ENCODE data around the gene COLEC12.

DNA sequence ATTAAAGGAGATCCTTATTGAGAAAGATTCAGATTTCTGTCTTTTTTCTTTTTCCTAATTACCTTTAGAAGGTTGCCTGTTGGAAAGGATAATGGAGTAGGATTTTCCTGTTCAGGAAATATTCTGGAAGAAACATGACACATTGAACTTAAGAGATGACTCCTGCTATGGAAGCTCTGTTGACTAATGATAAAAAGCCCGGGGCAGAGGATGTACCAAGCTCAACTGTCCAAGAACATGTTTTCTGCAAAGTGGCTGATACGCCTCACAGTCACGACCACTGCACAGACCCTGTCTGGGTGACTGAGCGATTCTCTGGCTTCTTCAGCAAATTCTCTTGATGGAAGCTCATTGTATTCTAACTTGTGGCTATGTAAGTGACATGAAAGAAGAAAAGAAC, 146.5 kb downstream of the COLEC12 start:
- TF ChIP-seq, protein P1, sequence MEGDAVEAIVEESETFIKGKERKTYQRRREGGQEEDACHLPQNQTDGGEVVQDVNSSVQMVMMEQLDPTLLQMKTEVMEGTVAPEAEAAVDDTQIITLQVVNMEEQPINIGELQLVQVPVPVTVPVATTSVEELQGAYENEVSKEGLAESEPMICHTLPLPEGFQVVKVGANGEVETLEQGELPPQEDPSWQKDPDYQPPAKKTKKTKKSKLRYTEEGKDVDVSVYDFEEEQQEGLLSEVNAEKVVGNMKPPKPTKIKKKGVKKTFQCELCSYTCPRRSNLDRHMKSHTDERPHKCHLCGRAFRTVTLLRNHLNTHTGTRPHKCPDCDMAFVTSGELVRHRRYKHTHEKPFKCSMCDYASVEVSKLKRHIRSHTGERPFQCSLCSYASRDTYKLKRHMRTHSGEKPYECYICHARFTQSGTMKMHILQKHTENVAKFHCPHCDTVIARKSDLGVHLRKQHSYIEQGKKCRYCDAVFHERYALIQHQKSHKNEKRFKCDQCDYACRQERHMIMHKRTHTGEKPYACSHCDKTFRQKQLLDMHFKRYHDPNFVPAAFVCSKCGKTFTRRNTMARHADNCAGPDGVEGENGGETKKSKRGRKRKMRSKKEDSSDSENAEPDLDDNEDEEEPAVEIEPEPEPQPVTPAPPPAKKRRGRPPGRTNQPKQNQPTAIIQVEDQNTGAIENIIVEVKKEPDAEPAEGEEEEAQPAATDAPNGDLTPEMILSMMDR (conservative IDR thresholded peaks at IDR 0.05): no peak
- TF ChIP-seq ZFX (IDR thresholded peaks at IDR 0.05): no peak
